T-helper 17 cell (primary cell): Measurements from ENCODE around the gene HELZ2. TPM values are rescaled to one million over a fixed set of nuclear protein-coding genes. Genes with fewer than 3 reads are reported as not detected.
A peak's percentile ranks its signal among the peaks of the same experiment; 100 is the strongest.

Source experiments
- ATAC-seq: fragments of 150-1000 bp; cut with Tn5 transposase; 2 replicates; pipeline ENCODE4 v1.10.0; 2021; ENCODE audit warnings: mild to moderate bottlenecking, moderate library complexity
- DNase-seq, 3 donors: peaks; one replicate each; pipeline versions ENCODE4 v3.0.0 to v3.0.0-alpha.2; 2020 to 2021
- H3K9me3 ChIP-seq: one replicate; pipeline ENCODE4 v1.7.0; 2013; ENCODE audit warnings: low read length, mild to moderate bottlenecking; ENCODE audit not compliant: control insufficient read depth, poor library complexity, severe bottlenecking
- H3K27ac Mint-ChIP-seq: one replicate; pipeline ENCODE4 v1.8.0; 2022; ENCODE audit warnings: mild to moderate bottlenecking, moderate library complexity, mixed read lengths
- H3K27me3 Mint-ChIP-seq: one replicate; pipeline ENCODE4 v1.8.0; 2022; ENCODE audit warnings: mixed read lengths
- H3K36me3 Mint-ChIP-seq: one replicate; pipeline ENCODE4 v1.8.0; 2022; ENCODE audit warnings: low read depth, mixed read lengths
- H3K4me1 Mint-ChIP-seq: one replicate; pipeline ENCODE4 v1.8.0; 2022; ENCODE audit warnings: mild to moderate bottlenecking, mixed read lengths
- H3K4me3 Mint-ChIP-seq: one replicate; pipeline ENCODE4 v1.8.0; 2022; ENCODE audit warnings: mild to moderate bottlenecking, moderate library complexity, mixed read lengths
- total RNA-seq, 4 donors: library from RNA in 2 of 4; stranded (reverse) in 2 of 4; gene quantifications; one replicate each; pipeline ENCODE4 v1.2.3 and lab custom pipeline; 2022 to 2026

Gene HELZ2
- total RNA-seq, 2 donors from 2014 or later: 48.0 to 54.8 TPM

DNA sequence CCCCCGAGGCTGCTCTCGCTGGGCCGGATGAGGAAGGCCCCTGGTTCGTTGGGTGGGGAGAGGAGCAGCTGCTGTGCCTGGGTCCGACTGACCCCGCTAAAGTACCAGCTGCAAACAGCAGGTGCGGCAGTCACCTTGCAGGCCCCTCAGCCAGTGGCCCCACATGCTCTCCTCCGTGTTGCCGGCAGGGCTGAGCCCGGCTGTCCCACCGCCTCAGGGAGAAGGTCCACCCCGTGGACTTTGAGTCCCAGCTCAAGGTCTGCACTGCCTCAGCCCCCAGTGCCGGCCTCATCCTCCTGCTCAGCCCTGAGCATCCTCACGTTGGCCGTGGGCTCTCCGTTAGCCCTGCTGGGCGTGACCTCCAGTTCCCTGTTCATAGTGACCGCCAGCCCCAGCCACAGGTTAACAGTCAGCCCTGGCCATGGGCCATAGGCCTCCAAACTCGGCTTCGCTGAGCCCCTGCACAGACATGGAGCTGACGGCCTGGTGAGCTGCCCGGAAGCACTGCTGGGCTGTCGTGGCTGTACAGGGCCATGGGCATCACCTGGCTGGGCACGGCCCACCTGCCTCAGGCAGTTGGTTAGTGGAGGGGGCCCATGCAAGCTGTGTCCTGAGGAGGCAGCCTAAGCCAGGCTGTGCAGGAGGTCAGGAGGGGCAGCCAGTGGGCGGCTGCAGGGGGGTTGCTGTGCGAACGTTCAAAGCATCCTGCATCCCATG is 29.6 kb downstream of the HELZ2 start:
- H3K9me3 ChIP-seq: no peaks in the 10 kb centered on the region
- ATAC-seq (no peak), DNase-seq (no peak)
- H3K4me3 Mint-ChIP-seq: no peak overlapping the region
- no peaks in the 10 kb centered on the region for H3K36me3 Mint-ChIP-seq
- H3K4me1 Mint-ChIP-seq: peaks cover 9% of the 10 kb centered on the region
- no peak overlapping the region for H3K27ac Mint-ChIP-seq
- H3K27me3 Mint-ChIP-seq: no peaks in the 10 kb centered on the region

DNA sequence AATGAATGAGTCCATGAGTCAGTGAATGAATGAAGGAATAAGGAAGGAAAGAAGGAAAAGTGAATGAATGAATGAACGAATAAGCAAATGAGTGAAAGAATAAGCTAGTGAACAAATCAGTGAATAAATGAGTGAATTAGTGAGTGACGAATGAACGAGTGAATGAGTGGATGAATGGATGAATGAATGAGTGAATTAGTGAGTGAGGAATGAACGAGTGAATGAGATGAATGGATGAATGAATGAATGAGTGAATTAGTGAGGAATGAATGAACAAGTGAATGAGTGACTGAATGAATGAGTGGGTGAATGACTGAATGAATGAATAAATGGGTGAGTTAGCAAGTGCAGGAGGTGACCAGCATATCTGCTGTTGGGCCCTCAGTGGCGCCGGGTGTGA is 30.3 kb downstream of the HELZ2 start:
- peaks cover 9% of the 10 kb centered on the region for H3K4me1 Mint-ChIP-seq
- H3K9me3 ChIP-seq: no peaks in the 10 kb centered on the region
- H3K36me3 Mint-ChIP-seq: no peaks in the 10 kb centered on the region
- H3K4me3 Mint-ChIP-seq: no peak overlapping the region
- no peak overlapping the region for H3K27ac Mint-ChIP-seq
- DNase-seq (no peak), ATAC-seq (no peak)
- H3K27me3 Mint-ChIP-seq: no peaks in the 10 kb centered on the region

DNA sequence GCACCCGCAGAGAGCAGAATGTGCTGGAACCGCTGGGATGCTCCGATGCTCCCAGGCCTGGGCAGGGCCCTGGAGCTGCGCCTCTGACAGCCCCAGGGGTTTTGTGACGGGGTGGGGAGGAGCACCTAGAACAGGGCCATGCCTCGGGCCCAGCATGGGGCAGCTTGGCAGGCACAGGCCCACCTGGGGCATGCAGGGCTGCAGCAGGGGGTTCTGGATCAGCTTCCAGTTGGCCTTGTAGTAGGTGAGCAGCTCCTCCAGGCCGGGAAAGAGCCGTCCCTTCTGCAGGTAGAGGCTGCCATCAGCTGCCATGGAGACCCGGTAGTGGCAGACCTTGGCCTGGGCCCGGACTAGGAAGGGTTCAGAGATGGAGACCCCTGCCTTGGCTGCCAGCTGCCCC is 30.9 kb downstream of the HELZ2 start:
- DNase-seq (no peak), ATAC-seq (no peak)
- H3K27me3 Mint-ChIP-seq: no peaks in the 10 kb centered on the region
- H3K36me3 Mint-ChIP-seq: no peaks in the 10 kb centered on the region
- H3K4me3 Mint-ChIP-seq: no peak overlapping the region
- peaks cover 9% of the 10 kb centered on the region for H3K4me1 Mint-ChIP-seq
- H3K27ac Mint-ChIP-seq: no peak overlapping the region
- no peaks in the 10 kb centered on the region for H3K9me3 ChIP-seq

DNA sequence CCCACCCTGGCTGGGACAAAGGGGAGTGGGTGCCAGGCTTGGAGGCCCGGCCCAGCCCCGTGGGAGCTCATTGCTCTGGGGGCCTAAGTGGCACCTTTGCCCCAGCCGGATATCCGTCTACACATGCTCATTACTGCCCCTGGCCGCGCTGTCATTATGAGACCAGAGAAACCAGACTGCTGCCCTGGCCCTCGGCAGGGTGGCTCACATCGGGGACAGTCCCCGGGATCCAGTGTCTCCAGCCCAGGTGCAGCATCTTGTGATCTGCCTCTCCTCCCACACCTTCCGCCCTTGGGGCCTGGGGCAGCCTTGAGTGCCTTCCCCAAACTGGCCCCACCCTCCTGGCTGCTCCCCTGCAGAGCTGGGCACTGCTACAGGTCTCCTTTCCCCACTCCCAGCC is 31.3 kb downstream of the HELZ2 start:
- peaks cover 10% of the 10 kb centered on the region for H3K4me1 Mint-ChIP-seq
- H3K9me3 ChIP-seq: no peaks in the 10 kb centered on the region
- no peaks in the 10 kb centered on the region for H3K36me3 Mint-ChIP-seq
- DNase-seq (no peak), ATAC-seq (no peak)
- no peak overlapping the region for H3K27ac Mint-ChIP-seq
- H3K4me3 Mint-ChIP-seq: no peak overlapping the region
- no peaks in the 10 kb centered on the region for H3K27me3 Mint-ChIP-seq

DNA sequence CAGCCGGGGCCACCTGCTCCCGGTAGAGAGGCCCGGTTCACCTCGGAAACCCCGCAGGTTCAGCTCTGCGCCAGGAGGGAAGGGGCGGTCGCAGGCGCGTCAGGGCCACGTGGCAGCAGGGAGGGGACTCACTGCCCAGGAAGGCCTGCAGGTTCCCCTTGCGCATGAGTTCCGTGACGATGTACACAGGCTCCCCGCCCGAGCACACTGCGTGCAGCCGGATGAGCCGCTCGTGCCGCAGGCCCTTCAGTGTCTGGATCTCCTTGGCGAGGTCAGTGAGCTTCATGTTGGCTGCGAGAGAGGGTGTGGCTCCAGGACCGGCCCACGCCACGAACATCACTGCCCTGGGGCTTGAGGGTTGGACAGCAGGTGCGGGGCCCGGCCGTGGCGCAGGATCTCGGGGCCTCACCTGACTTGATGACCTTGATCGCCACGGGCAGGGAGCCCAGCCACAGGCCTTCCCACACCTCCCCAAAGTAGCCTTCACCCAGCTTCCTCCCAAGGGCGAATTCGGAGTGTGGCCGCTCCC is 31.9 kb downstream of the HELZ2 start:
- H3K9me3 ChIP-seq: no peaks in the 10 kb centered on the region
- H3K4me3 Mint-ChIP-seq: no peak overlapping the region
- DNase-seq (no peak), ATAC-seq (no peak)
- no peak overlapping the region for H3K27ac Mint-ChIP-seq
- H3K36me3 Mint-ChIP-seq: no peaks in the 10 kb centered on the region
- no peaks in the 10 kb centered on the region for H3K27me3 Mint-ChIP-seq
- H3K4me1 Mint-ChIP-seq: peaks cover 12% of the 10 kb centered on the region

DNA sequence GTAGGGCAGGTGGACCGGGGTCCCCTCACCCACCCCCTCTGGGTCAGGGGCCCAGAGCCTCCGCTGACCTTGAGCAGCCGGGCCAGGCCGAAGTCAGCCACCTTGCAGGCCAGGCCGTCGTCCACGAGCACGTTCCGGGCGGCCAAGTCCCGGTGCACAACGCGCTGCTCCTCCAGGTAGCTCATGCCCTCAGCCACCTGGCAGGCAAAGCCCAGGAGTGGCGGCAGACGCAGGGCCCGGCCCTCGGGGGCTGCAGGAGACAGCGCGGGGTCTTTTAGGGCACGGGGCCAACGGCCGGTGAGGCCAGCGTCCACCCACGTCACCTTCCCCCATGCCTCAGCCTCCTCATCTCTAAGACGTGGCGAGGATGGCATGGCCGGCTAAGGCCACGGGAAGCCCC is 32.7 kb downstream of the HELZ2 start:
- no peaks in the 10 kb centered on the region for H3K27me3 Mint-ChIP-seq
- DNase-seq (no peak), ATAC-seq (no peak)
- peaks cover 15% of the 10 kb centered on the region for H3K4me1 Mint-ChIP-seq
- H3K4me3 Mint-ChIP-seq: no peak overlapping the region
- no peaks in the 10 kb centered on the region for H3K9me3 ChIP-seq
- H3K36me3 Mint-ChIP-seq: no peaks in the 10 kb centered on the region
- H3K27ac Mint-ChIP-seq: no peak overlapping the region

DNA sequence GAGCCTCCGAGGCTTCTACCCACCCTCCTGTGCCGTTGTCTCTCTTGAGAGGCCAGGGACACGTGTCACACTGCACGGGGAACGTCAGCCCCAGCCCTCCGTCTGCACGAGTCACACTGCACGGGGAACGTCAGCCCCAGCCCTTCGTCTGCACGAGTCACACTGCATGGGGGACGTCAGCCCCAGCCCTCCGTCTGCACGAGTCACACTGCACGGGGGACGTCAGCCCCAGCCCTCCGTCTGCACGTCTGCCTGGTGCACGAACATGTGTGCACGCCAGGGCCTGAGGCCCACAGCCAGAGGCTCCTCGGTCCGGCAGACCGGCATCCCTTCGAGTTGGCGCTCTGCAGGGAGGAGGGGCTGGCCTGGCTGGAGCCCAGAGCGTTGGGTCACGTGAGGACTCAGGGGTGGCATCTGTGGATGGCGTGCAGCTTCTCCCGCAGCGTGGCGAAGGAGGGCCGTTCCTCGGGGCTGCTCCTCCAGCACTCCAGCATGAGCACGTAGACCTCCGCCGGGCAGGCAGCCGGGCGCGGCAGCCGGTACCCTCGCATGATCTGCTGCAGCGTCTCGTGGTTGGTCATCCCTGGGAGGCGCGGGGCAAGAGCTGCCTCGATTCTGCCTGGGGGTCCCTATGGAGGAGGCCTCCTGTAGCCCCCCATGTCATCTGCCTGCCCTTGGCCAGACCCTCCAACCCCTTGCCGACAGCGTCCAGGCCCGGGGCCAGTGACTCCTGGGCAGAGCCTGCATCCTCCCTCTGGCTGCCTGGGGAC is 33.4 kb downstream of the HELZ2 start:
- Mint-ChIP-seq H3K4me3 (peak overlapping the region; percentile 12), H3K36me3 (no peaks in the 10 kb centered on the region)

DNA sequence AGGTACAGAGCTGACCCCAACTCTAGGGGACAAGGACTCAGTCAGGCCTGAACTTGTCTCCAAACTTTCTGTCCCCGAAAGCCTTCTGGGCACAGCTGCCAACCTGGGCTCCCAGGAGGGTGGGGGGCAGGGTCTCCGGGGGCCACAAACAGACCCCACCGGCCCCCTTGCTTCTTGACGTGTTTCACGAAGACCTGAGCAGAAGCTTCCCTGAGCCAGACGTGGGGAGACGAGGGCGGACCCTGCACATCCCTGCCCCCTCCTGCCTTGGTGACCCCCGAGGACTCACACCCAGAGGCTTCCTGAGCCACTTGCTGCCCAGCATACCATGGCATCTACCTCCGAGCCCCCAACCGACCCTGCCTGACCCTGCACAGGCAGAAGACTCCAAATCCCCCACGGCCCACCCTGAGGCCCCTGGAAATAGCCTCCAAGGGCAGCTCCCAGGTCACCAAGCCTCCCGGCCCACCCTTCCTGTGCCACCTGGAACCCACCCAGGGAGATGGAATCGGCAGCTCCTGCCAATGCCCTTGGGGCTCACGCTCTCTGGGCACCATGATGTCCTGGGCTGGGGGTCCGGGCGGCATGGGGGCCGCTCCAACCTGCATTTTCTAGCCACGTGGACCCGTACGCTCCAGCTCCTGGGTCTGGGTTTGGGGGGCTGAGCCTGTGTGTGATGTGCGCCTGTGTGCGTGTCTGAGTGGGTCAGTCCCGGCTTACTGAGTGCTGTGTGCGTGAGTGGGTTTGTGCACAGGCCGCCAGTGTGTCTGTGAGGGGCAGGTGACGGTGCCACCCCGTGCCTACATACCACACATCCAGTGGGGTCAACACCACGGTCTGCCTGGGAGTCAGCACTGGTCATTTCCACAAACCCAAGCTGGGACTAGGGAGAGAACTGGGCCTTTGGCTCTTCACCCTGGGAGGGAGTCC is 34.3 kb downstream of the HELZ2 start:
- ATAC-seq (no peak), DNase-seq (no peak)
- H3K27ac Mint-ChIP-seq: no peak overlapping the region
- H3K4me3 Mint-ChIP-seq: peak overlapping the region; percentile 50
- H3K36me3 Mint-ChIP-seq: no peaks in the 10 kb centered on the region
- H3K9me3 ChIP-seq: no peaks in the 10 kb centered on the region
- H3K27me3 Mint-ChIP-seq: no peaks in the 10 kb centered on the region
- H3K4me1 Mint-ChIP-seq: peaks cover 13% of the 10 kb centered on the region

More for the DNA sequence above, 33.4 kb downstream of the HELZ2 start:
- no peaks in the 10 kb centered on the region for H3K27me3 Mint-ChIP-seq
- DNase-seq (no peak), ATAC-seq (no peak)
- H3K4me1 Mint-ChIP-seq: peaks cover 17% of the 10 kb centered on the region
- no peak overlapping the region for H3K27ac Mint-ChIP-seq
- no peaks in the 10 kb centered on the region for H3K9me3 ChIP-seq

DNA sequence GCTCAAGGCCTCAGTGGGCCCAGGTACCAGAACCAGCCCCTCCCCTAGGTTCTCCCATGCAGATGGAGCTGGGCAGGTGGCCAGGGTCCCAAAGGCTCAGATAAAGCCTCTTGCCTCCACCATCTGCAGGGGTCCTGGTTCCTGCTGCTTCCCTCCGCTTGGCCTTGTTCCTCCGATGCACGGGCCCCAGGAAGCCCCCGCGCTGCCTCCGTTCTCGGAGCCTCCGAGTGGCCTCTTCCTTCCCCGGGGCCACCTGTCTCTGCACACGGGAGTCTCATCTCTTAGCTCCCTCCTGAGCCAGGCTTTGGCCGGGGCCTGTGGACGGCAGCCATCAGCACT is 35.0 kb downstream of the HELZ2 start:
- Mint-ChIP-seq H3K4me3 (peak overlapping the region; percentile 50), H3K27me3 (no peaks in the 10 kb centered on the region), H3K4me1 (peaks cover 13% of the 10 kb centered on the region), H3K27ac (no peak overlapping the region), H3K36me3 (no peaks in the 10 kb centered on the region)
- ATAC-seq (no peak), DNase-seq (no peak)
- H3K9me3 ChIP-seq: no peaks in the 10 kb centered on the region

DNA sequence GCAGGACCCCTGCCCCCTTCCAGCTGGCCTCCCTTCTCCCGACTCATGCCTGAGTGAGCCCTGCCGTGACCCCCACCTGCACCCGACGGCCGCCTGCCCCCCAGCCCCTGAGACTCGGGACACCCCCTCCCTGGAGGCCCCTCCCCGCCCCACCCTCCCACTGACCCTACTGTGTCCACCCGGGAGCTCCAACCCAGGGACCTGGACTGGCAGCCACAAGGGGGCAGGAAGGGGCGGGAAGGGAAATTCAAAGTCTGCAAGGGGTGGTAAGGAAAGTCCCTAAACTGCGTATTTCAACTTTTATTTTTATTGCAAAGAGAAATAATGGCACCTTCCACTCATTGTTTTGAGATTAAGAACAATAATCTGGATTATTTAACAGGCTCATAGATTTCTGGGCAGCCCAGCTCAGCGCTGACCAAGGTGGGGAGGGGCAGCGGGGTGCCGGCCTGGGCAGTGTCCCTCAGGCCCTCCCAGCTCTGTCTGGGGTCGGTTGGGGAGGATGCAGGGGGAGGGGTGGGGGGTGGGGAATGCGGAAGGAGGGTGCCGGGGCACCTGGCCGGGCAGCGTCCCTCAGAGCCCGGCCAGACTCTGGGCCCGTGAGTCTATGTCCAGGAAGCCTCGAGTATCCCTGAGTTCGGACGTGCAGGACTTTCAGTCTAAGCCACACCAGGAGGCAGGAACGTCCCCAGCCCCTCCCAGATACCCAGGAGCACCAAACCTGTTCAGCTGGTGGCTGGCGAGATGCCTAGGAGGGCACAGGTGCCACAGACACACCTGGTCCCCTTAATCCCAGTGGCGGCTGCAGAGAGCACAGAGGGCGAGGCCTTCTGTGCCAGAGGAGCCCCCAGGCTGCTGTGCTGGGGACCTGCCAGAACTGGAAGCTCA is 35.6 kb downstream of the HELZ2 start:
- peak; percentile 57 for ATAC-seq
- H3K4me3 Mint-ChIP-seq: peak overlapping the region; percentile 74
- peaks cover 10% of the 10 kb centered on the region for H3K4me1 Mint-ChIP-seq
- no peaks in the 10 kb centered on the region for H3K36me3 Mint-ChIP-seq
- no peaks in the 10 kb centered on the region for H3K9me3 ChIP-seq
- H3K27ac Mint-ChIP-seq: peak overlapping the region; percentile 19
- H3K27me3 Mint-ChIP-seq: no peaks in the 10 kb centered on the region
- peak; percentile 38 to 55 (median 54) for DNase-seq

DNA sequence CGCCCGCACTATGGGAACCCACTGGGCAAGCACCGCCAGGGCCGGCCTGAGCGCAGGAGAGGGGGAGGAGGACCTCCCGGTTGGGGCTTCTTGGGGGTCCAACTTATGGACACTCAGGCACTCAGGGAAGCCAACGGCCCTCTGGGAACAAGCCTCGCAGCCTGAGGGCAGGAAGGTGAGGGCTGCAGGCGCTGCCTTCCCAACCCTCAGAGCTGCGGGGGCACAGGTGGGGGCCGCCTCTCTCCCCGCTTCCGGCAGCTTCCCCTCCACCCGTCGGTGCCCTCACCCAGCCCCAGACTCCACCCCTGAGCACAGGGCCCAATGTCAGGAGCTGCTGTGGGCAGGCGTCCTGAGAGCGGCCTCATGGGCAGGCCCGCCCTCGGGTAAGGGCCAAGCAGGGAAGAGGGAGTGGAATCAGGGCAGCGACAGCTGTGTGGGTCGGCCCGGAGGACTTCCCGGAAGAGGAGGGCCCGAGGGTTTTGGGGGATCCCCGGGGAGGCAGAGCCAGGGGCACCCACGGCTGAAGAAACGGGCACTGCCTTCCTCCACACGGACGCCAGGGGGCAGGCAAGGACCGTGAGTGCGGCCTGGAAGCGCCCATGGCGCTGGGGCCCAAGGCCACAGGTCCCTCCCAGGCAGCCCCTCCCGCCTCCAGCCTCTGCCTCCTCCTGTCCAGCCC is 36.4 kb downstream of the HELZ2 start:
- DNase-seq: peak; percentile 84 to 93 (median 86)
- Mint-ChIP-seq H3K27me3 (no peaks in the 10 kb centered on the region), H3K4me1 (peaks cover 9% of the 10 kb centered on the region), H3K27ac (peak overlapping the region; percentile 19), H3K36me3 (no peaks in the 10 kb centered on the region), H3K4me3 (peak overlapping the region; percentile 74)
- H3K9me3 ChIP-seq: no peaks in the 10 kb centered on the region
- peak; percentile 92 for ATAC-seq

DNA sequence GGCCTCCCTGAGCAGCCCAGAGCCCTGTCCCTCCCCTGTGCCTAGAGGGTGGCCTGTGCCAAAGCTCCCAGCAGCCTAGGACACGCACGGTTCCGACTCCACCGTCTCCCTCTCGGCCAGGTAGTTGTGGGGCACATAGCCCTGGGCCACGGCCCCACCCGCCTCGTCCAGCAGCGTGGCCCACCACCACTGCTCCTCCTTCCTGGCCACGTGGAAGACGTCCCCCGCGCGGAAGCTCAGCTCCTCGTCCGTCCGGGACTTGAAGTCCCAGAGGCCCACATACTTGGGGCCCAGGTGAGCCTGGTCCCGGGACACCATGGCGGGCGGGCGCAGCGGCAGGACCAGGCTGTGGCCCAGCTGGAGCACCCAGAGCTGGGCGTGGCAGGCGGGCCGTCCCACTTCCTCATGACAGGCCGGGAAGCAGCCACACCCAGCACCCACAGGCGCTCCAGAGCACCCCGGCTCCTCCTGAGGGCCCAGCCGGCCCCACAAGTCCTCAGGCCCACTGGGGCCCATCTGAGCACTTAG is 37.0 kb downstream of the HELZ2 start, which contains the start of gene PTK6:
Gene PTK6, minus strand, starts transcription at position 380 of the 528 bp plus-strand sequence. Its CDS starts 62 bp downstream, at position 318.
- Mint-ChIP-seq H3K27ac (peak within 1 kb of the TSS; percentile 19), H3K36me3 (no peaks in the 10 kb centered on the region), H3K4me3 (peak within 1 kb of the TSS; percentile 74), H3K4me1 (peaks cover 10% of the 10 kb centered on the region), H3K27me3 (no peaks in the 10 kb centered on the region)
- DNase-seq (peak in 1 of 3 donors; percentile 26), ATAC-seq (peak; percentile 1)
- no peaks in the 10 kb centered on the region for H3K9me3 ChIP-seq
